Trophoblast cell (in vitro differentiated cells and primary cell): ENCODE measurements around the gene OBSL1.

ENCODE experiments used
- DNase-seq, 2 donors: peaks; one replicate each; pipeline ENCODE4 v3.0.0-alpha.2; 2016
- H2AFZ ChIP-seq: 2 replicates; pipeline ENCODE4 v1.6.1; 2013; ENCODE audit warnings: low read length, moderate library complexity, mild to moderate bottlenecking; ENCODE audit not compliant: insufficient read depth, poor library complexity
- H2AK5ac ChIP-seq: 2 replicates; pipeline ENCODE4 v1.6.1; 2013; ENCODE audit warnings: mild to moderate bottlenecking, low read length
- H2BK120ac ChIP-seq: 2 replicates; pipeline ENCODE4 v1.6.1; 2013; ENCODE audit warnings: low read length, mild to moderate bottlenecking, moderate library complexity; ENCODE audit not compliant: insufficient read depth, poor library complexity
- H2BK12ac ChIP-seq: 2 replicates; pipeline ENCODE4 v1.6.1; 2013; ENCODE audit warnings: mild to moderate bottlenecking, low read length, moderate library complexity
- H2BK5ac ChIP-seq: 2 replicates; pipeline ENCODE4 v1.6.1; 2013; ENCODE audit warnings: low read length, low read depth, moderate library complexity, mild to moderate bottlenecking; ENCODE audit not compliant: poor library complexity
- H3K14ac ChIP-seq: 2 replicates; pipeline ENCODE4 v1.6.1; 2013; ENCODE audit warnings: mild to moderate bottlenecking, low read length
- H3K18ac ChIP-seq: 2 replicates; pipeline ENCODE4 v1.6.1; 2013; ENCODE audit warnings: mild to moderate bottlenecking, low read length
- H3K23ac ChIP-seq: 2 replicates; pipeline ENCODE4 v1.6.1; 2013; ENCODE audit warnings: low read length
- H3K27ac ChIP-seq: 2 replicates; pipeline ENCODE4 v1.5.1; 2013; ENCODE audit warnings: low read depth, mild to moderate bottlenecking, inconsistent platforms, low read length, moderate library complexity
- H3K27me3 ChIP-seq: 2 replicates; pipeline ENCODE4 v1.6.1; 2013; ENCODE audit warnings: inconsistent platforms, mild to moderate bottlenecking, low read length, moderate library complexity; ENCODE audit not compliant: insufficient read depth
- H3K36me3 ChIP-seq, 2 experiments: 1 replicate in 1 of 2; 2 replicates in 1 of 2; pipeline ENCODE4 v1.6.1; 2013; ENCODE audit warnings: low read length in 2 of 2, mild to moderate bottlenecking in 2 of 2, moderate library complexity in 1 of 2; ENCODE audit not compliant: insufficient read depth in 2 of 2, control insufficient read depth in 1 of 2
- H3K4ac ChIP-seq: 2 replicates; pipeline ENCODE4 v1.6.1; 2013; ENCODE audit warnings: low read depth, mild to moderate bottlenecking, low read length, moderate library complexity
- H3K4me1 ChIP-seq, 2 experiments: 1 replicate in 1 of 2; 2 replicates in 1 of 2; pipeline ENCODE4 v1.6.1; 2013; ENCODE audit warnings: low read length in 2 of 2, mild to moderate bottlenecking in 2 of 2, moderate library complexity in 1 of 2; ENCODE audit not compliant: insufficient read depth in 2 of 2, control insufficient read depth in 1 of 2
- H3K4me2 ChIP-seq: 2 replicates; pipeline ENCODE4 v1.6.1; 2013; ENCODE audit warnings: inconsistent platforms, mild to moderate bottlenecking, low read length, moderate library complexity
- H3K4me3 ChIP-seq: 2 replicates; pipeline ENCODE4 v1.5.1; 2013; ENCODE audit warnings: mild to moderate bottlenecking, low read depth, low read length, inconsistent platforms
- H3K79me1 ChIP-seq: one replicate; pipeline ENCODE4 v1.6.1; 2013; ENCODE audit warnings: low read length
- H3K79me2 ChIP-seq: 2 replicates; pipeline ENCODE4 v1.6.1; 2013; ENCODE audit warnings: low read length, mild to moderate bottlenecking; ENCODE audit not compliant: control insufficient read depth, insufficient read depth, poor library complexity
- H3K9ac ChIP-seq: 2 replicates; pipeline ENCODE4 v1.6.1; 2013; ENCODE audit warnings: mild to moderate bottlenecking, low read length
- H3K9me3 ChIP-seq: 2 replicates; pipeline ENCODE4 v1.6.1; 2013; ENCODE audit warnings: low read depth, mild to moderate bottlenecking, control low read depth, inconsistent platforms, low read length; ENCODE audit not compliant: insufficient read depth
- H4K12ac ChIP-seq: 2 replicates; pipeline ENCODE4 v1.6.1; 2013; ENCODE audit warnings: low read depth, mild to moderate bottlenecking, low read length, moderate library complexity
- H4K8ac ChIP-seq: 2 replicates; pipeline ENCODE4 v1.6.1; 2013; ENCODE audit warnings: low read depth, mild to moderate bottlenecking, low read length, moderate library complexity
- H4K91ac ChIP-seq: one replicate; pipeline ENCODE4 v1.6.1; 2013; ENCODE audit warnings: low read depth, mild to moderate bottlenecking, low read length, moderate library complexity
- WGBS: extraction: QIAGEN DNeasy Blood & Tissue Kit; methylation state at CpG from one replicate; pipeline ENCODE4 v1.1.7; 2013; ENCODE audit warnings: missing lambda C conversion rate; ENCODE audit not compliant: insufficient read length, insufficient coverage; ENCODE audit errors: extremely low coverage; 5-methylcytosine and 5-hydroxymethylcytosine counted together

The OBSL1 gene

DNA sequence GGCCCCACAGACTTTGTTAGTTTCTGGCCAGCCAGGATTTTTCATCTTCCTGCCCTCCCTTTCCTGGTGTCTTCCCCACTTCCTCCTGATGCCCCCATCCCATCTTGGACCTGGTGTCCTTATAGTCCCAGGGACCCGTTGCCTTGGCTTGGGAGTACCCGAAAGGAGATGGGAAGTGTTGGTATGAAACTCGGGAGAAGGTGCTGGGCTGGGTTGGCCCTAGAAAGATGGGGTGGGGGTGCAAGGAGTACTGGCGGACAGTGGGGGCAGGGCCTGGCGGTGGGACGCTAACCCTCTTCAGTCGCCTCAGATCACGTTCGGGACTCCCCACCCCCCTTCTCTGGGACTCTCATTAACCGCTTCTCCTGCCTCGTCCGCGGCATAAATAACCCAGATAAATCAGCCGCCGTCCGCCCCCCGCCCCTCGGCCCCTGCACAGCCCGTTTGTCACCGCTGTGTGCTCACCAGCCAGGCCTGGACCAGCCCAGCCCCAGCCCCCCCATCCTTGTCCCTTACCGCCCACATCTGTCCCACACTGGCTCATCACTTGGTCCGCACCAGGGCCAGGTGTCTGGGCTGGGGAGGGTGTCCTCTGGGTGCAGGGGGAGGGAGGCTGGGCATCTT is 60.7 kb downstream of the OBSL1 start:
- no peaks in the 10 kb centered on the region for H3K79me2 ChIP-seq
- peak overlapping the region; percentile 68 for H3K4me2 ChIP-seq
- H3K27me3 ChIP-seq = peaks cover 25% of the 10 kb centered on the region
- H3K4me3 ChIP-seq = no peak overlapping the region
- DNase-seq = no peak
- WGBS = no CpG with 5 or more reads among the region's 22 CpGs
- no peak overlapping the region for H3K27ac ChIP-seq
- no peak overlapping the region for H2BK12ac ChIP-seq
- H3K18ac ChIP-seq = no peak overlapping the region
- no peak overlapping the region for H4K8ac ChIP-seq
- no peaks in the 10 kb centered on the region for H3K79me1 ChIP-seq
- peaks cover 5% of the 10 kb centered on the region for H3K9me3 ChIP-seq
- no peak overlapping the region for H3K4ac ChIP-seq
- no peak overlapping the region for H2BK5ac ChIP-seq
- no peak overlapping the region for H2AFZ ChIP-seq
- no peak overlapping the region for H3K23ac ChIP-seq
- no peak overlapping the region for H3K9ac ChIP-seq
- H2BK120ac ChIP-seq = no peak overlapping the region
- peaks cover 0 to 6% of the 10 kb centered on the region in 2 experiments for H3K4me1 ChIP-seq
- no peak overlapping the region for H2AK5ac ChIP-seq
- no peak overlapping the region for H3K14ac ChIP-seq
- no peak overlapping the region for H4K91ac ChIP-seq
- H4K12ac ChIP-seq = no peak overlapping the region
- peaks cover 17 to 19% of the 10 kb centered on the region in 2 experiments for H3K36me3 ChIP-seq

GRCh38 chr2:219509780-219510511 is 61.4 kb downstream of the OBSL1 start:
- H4K8ac ChIP-seq = no peak overlapping the region
- peaks cover 22% of the 10 kb centered on the region for H3K27me3 ChIP-seq
- H3K4ac ChIP-seq = no peak overlapping the region
- H3K14ac ChIP-seq = no peak overlapping the region
- no peak overlapping the region for H2AFZ ChIP-seq
- no peaks in the 10 kb centered on the region for H3K79me2 ChIP-seq
- H3K27ac ChIP-seq = no peak overlapping the region
- peak overlapping the region; percentile 68 for H3K4me2 ChIP-seq
- H3K79me1 ChIP-seq = no peaks in the 10 kb centered on the region
- no peak overlapping the region for H2BK120ac ChIP-seq
- WGBS = no CpG with 5 or more reads among the region's 26 CpGs
- no peak overlapping the region for H4K12ac ChIP-seq
- no peak overlapping the region for H3K18ac ChIP-seq
- H3K23ac ChIP-seq = no peak overlapping the region
- H2AK5ac ChIP-seq = no peak overlapping the region
- H3K36me3 ChIP-seq = peaks cover 24 to 25% of the 10 kb centered on the region in 2 experiments
- no peak overlapping the region for H4K91ac ChIP-seq
- H2BK12ac ChIP-seq = no peak overlapping the region
- peak in 1 of 2 donors; percentile 50 for DNase-seq
- no peak overlapping the region for H2BK5ac ChIP-seq
- peaks cover 5% of the 10 kb centered on the region for H3K9me3 ChIP-seq
- H3K9ac ChIP-seq = no peak overlapping the region
- no peak overlapping the region for H3K4me3 ChIP-seq
- peaks cover 0 to 6% of the 10 kb centered on the region in 2 experiments for H3K4me1 ChIP-seq

DNA sequence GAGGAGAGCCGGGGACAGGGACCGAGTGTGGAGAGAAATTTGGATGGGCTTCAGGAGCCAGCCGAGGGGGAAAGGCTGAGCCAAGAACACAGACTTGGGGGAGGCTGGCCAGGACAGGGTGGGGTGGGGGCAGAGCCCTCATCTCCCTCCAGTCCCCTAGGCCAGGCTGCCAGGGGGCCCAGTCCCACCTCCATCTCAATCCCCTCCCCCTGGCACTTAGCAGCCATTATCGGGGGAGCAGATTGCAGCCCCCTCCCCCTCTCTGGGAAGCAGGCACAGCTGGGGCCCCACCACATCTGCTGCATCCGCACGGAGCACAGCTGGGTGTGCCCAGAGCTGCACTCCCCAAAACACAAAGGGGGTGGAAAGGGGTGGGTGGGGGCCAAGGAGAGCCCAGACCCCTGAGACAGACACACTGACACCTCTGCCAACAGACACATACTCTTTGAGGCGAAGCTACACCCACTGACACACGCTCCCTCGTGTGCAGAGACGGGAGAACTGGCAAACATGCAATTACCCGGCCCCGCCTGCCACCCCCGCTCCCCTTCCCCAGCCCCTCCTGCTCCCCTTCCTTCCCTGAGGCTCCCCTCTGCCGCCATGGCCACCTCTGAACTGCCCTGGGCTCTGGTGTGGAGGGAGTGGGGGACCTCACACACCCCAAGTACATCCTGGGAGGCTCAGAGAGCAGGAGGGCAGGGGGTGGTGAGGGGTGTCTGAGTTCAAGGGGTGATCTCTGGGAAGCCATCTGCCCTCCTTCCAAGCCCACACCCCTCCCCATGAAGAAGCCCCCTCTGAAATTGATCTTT is 62.2 kb downstream of the OBSL1 start:
- no peak overlapping the region for H2BK5ac ChIP-seq
- no peak overlapping the region for H3K23ac ChIP-seq
- peaks cover 5% of the 10 kb centered on the region for H3K9me3 ChIP-seq
- no peak overlapping the region for H2BK120ac ChIP-seq
- no peak overlapping the region for H3K18ac ChIP-seq
- peaks cover 31 to 32% of the 10 kb centered on the region in 2 experiments for H3K36me3 ChIP-seq
- no peak overlapping the region for H3K9ac ChIP-seq
- H3K27ac ChIP-seq = no peak overlapping the region
- no peak overlapping the region for H4K8ac ChIP-seq
- peak overlapping the region; percentile 33 for H3K4me3 ChIP-seq
- H3K27me3 ChIP-seq = peaks cover 14% of the 10 kb centered on the region
- H3K4me2 ChIP-seq = peak overlapping the region; percentile 68
- H3K4ac ChIP-seq = no peak overlapping the region
- no peak overlapping the region for H4K91ac ChIP-seq
- WGBS = no CpG with 5 or more reads among the region's 14 CpGs
- peaks cover 0 to 6% of the 10 kb centered on the region in 2 experiments for H3K4me1 ChIP-seq
- H3K79me2 ChIP-seq = no peaks in the 10 kb centered on the region
- no peak overlapping the region for H2AK5ac ChIP-seq
- H3K79me1 ChIP-seq = no peaks in the 10 kb centered on the region
- H4K12ac ChIP-seq = no peak overlapping the region
- H3K14ac ChIP-seq = no peak overlapping the region
- H2AFZ ChIP-seq = no peak overlapping the region
- H2BK12ac ChIP-seq = no peak overlapping the region
- no peak for DNase-seq

GRCh38 chr2:219508444-219508734 is 63.0 kb downstream of the OBSL1 start:
- no peak for DNase-seq
- no CpG with 5 or more reads among the region's 4 CpGs for WGBS

More at GRCh38 chr2:219508444-219508734, 63.0 kb downstream of the OBSL1 start:
- Histone ChIP-seq H3K9ac (no peak overlapping the region), H2AK5ac (no peak overlapping the region), H3K4me3 (no peak overlapping the region), H3K27ac (no peak overlapping the region), H3K4me2 (no peak overlapping the region), H4K91ac (no peak overlapping the region), H3K9me3 (peaks cover 5% of the 10 kb centered on the region), H2BK5ac (no peak overlapping the region), H4K12ac (no peak overlapping the region), H3K18ac (no peak overlapping the region), H4K8ac (no peak overlapping the region), H3K4me1 (peaks cover 0 to 6% of the 10 kb centered on the region in 2 experiments), H3K4ac (no peak overlapping the region), H3K14ac (no peak overlapping the region), H3K79me2 (no peaks in the 10 kb centered on the region), H3K23ac (no peak overlapping the region), H2AFZ (no peak overlapping the region), H2BK120ac (no peak overlapping the region), H3K36me3 (peaks cover 38% of the 10 kb centered on the region in 2 experiments), H3K79me1 (no peaks in the 10 kb centered on the region), H2BK12ac (no peak overlapping the region), H3K27me3 (peaks cover 7% of the 10 kb centered on the region)
